SK-N-SH (cell line): ENCODE data around the gene GALNT12. TPM values are rescaled to one million over a fixed set of nuclear protein-coding genes. Genes with fewer than 3 reads are reported as not detected.

Experiments
- CTCF ChIA-PET: fragments of 300-600, 350-600 bp; formaldehyde crosslinking; extraction: SDS; loops from one replicate; lab custom pipeline; 2021; lab: Yijun Ruan, JAX
- POLR2A ChIA-PET: fragments of 350-600 bp; sonication (Branson Sonifier 250); formaldehyde crosslinking; extraction: SDS; loops from one replicate; lab custom pipeline; 2020; ENCODE audit warnings: antibody characterized with exemption, inconsistent platforms; lab: Yijun Ruan, JAX
- DNase-seq: peaks from one replicate; pipeline ENCODE4 v3.0.0; 2012
- H2AFZ ChIP-seq: fragments of 200-600 bp; sonication (generic); 2 replicates; pipeline ENCODE4 v1.8.1; 2016; ENCODE audit warnings: antibody characterized with exemption, mild to moderate bottlenecking, low read depth
- H3F3A ChIP-seq: fragments of 200-600 bp; sonication (generic); replicated peaks from 2 replicates; pipeline ENCODE3; 2016; ENCODE audit warnings: antibody characterized with exemption, mild to moderate bottlenecking; ENCODE audit not compliant: insufficient read depth
- H3K27ac ChIP-seq, 2 experiments: fragments of 200-500 bp in 1 of 2; fragments of 200-600 bp in 1 of 2; sonication (Bioruptor generic) in 1 of 2; sonication (generic), shearing (Covaris generic) in 1 of 2; 2 replicates each; pipeline versions ENCODE4 v1.5.1 to v1.6.1; 2014 to 2016; ENCODE audit warnings: low read depth in 2 of 2, inconsistent platforms in 1 of 2, low read length in 1 of 2, mild to moderate bottlenecking in 1 of 2, mixed read lengths in 1 of 2
- H3K27me3 ChIP-seq: fragments of 200-600 bp; sonication (generic), shearing (Covaris generic); 2 replicates; pipeline ENCODE4 v1.6.1; 2016; ENCODE audit warnings: mixed run types; ENCODE audit not compliant: insufficient read depth
- H3K36me3 ChIP-seq, 2 experiments: fragments of 200-500 bp in 1 of 2; fragments of 200-600 bp in 1 of 2; sonication (Bioruptor generic) in 1 of 2; sonication (generic) in 1 of 2; replicated peaks in 1 of 2; 2 replicates each; pipeline versions ENCODE3 to v1.5.1; 2014 to 2016; ENCODE audit warnings: low read length in 1 of 2, mild to moderate bottlenecking in 1 of 2; ENCODE audit not compliant: insufficient read depth in 2 of 2, control insufficient read depth in 1 of 2
- H3K4me1 ChIP-seq, 2 experiments: fragments of 200-500 bp in 1 of 2; fragments of 200-600 bp in 1 of 2; sonication (Bioruptor generic) in 1 of 2; sonication (generic), shearing (Covaris generic) in 1 of 2; 2 replicates each; pipeline versions ENCODE4 v1.5.1 to v1.6.1; 2014 to 2016; ENCODE audit warnings: low read depth in 1 of 2, low read length in 1 of 2, mixed run types in 1 of 2; ENCODE audit not compliant: insufficient read depth in 2 of 2, control insufficient read depth in 1 of 2
- H3K4me2 ChIP-seq: fragments of 200-600 bp; sonication (generic), shearing (Covaris generic); 2 replicates; pipeline ENCODE4 v1.6.1; 2017; ENCODE audit warnings: mixed run types
- H3K4me3 ChIP-seq, 2 experiments: fragments of 200-500 bp in 1 of 2; fragments of 200-600 bp in 1 of 2; sonication (Bioruptor generic) in 1 of 2; sonication (generic), shearing (Covaris generic) in 1 of 2; 2 replicates each; pipeline versions ENCODE4 v1.5.1 to v1.8.1; 2014 to 2016; ENCODE audit warnings: low read depth in 2 of 2, inconsistent platforms in 1 of 2, low read length in 1 of 2, mild to moderate bottlenecking in 1 of 2, mixed read lengths in 1 of 2, moderate library complexity in 1 of 2
- H3K79me2 ChIP-seq: fragments of 200-600 bp; sonication (generic); 2 replicates; pipeline ENCODE4 v1.8.1; 2017; ENCODE audit warnings: mild to moderate bottlenecking; ENCODE audit not compliant: insufficient read depth
- H3K9ac ChIP-seq: fragments of 200-600 bp; sonication (generic); 2 replicates; pipeline ENCODE4 v1.6.1; 2017; ENCODE audit warnings: mixed run types
- H3K9me2 ChIP-seq: fragments of 200-600 bp; sonication (generic); 2 replicates; pipeline ENCODE4 v1.6.1; 2017; ENCODE audit warnings: mixed run types
- H3K9me3 ChIP-seq: fragments of 200-600 bp; sonication (generic); 2 replicates; pipeline ENCODE4 v1.6.1; 2017; ENCODE audit warnings: mixed run types, mild to moderate bottlenecking, moderate library complexity
- H4K20me1 ChIP-seq: fragments of 200-600 bp; sonication (generic); 2 replicates; pipeline ENCODE4 v1.6.1; 2017; ENCODE audit warnings: mild to moderate bottlenecking, mixed run types; ENCODE audit not compliant: insufficient read depth
- CHD2 ChIP-seq: fragments of 150-350 bp; IDR thresholded peaks from 2 replicates; pipeline ENCODE4 v1.6.1; 2018; ENCODE audit warnings: low read length; ENCODE audit not compliant: partially characterized antibody
- EP300 ChIP-seq, 2 experiments: IDR thresholded peaks; 2 replicates each; pipeline versions ENCODE4 v1.4.0 to v1.6.1; 2012; ENCODE audit warnings: borderline replicate concordance in 1 of 2, low read depth in 1 of 2, low read length in 1 of 2
- FOXJ3 ChIP-seq: sonication (generic); formaldehyde crosslinking; IDR thresholded peaks from 2 replicates; pipeline ENCODE4 v1.5.1; 2020; ENCODE audit warnings: mild to moderate bottlenecking, missing genetic modification reagents
- FOXM1 ChIP-seq: IDR thresholded peaks from 2 replicates; pipeline ENCODE4 v1.4.0; 2012; ENCODE audit warnings: low read depth, mild to moderate bottlenecking
- GATA2 ChIP-seq: sonication (generic); formaldehyde crosslinking; IDR thresholded peaks from 2 replicates; pipeline ENCODE4 v1.5.0; 2020; ENCODE audit warnings: mild to moderate bottlenecking, missing genetic modification reagents
- RCOR1 ChIP-seq: fragments of 150-350 bp; IDR thresholded peaks from 2 replicates; pipeline ENCODE4 v1.6.1; 2017; ENCODE audit warnings: antibody characterized with exemption, low read length
- SIN3A ChIP-seq: IDR thresholded peaks from 2 replicates; pipeline ENCODE4 v1.6.1; 2012; ENCODE audit warnings: low read depth, mild to moderate bottlenecking, low read length, moderate library complexity, borderline replicate concordance
- TEAD4 ChIP-seq: IDR thresholded peaks from 2 replicates; pipeline ENCODE4 v1.4.0; 2012; ENCODE audit warnings: mild to moderate bottlenecking, borderline replicate concordance; ENCODE audit not compliant: insufficient read depth
- YY1 ChIP-seq: IDR thresholded peaks from 2 replicates; pipeline ENCODE4 v1.4.0; 2012; ENCODE audit warnings: low read depth, mild to moderate bottlenecking
- WGBS: methylation state at CpG from one replicate; pipeline ENCODE4 v1.1.6; 2017; ENCODE audit warnings: low lambda C conversion rate; 5-methylcytosine and 5-hydroxymethylcytosine counted together
- polyA plus RNA-seq, 3 experiments: library from polyadenylated mRNA; depleted of rRNA; stranded (reverse); fragments of >200 nt; gene quantifications; 2 replicates each; pipeline ENCODE4 v1.2.3, GENCODE V29; 2012
- TF ChIP-seq, protein P1 (sequence below): IDR thresholded peaks from 2 replicates; pipeline ENCODE4 v1.4.0; 2012; ENCODE audit warnings: low read depth, borderline replicate concordance
- TF ChIP-seq, protein P2 (sequence below): fragments of 150-350 bp; IDR thresholded peaks from 2 replicates; pipeline ENCODE4 v1.6.1; 2017; ENCODE audit warnings: antibody characterized with exemption, low read length, low read depth, borderline replicate concordance
- TF ChIP-seq, protein P3 (sequence below): IDR thresholded peaks from 2 replicates; pipeline ENCODE4 v1.4.0; 2012; ENCODE audit warnings: low read depth
- TF ChIP-seq, protein P4 (sequence below): IDR thresholded peaks from 2 replicates; pipeline ENCODE4 v1.4.0; 2012; ENCODE audit warnings: low read depth, borderline replicate concordance
- TF ChIP-seq, protein P5 (sequence below): IDR thresholded peaks from 2 replicates; pipeline ENCODE4; 2012

GALNT12 gene
- polyA plus RNA-seq, 1 of the 3 experiments (the other 2 are of a cell fraction) = 7.4 TPM

DNA sequence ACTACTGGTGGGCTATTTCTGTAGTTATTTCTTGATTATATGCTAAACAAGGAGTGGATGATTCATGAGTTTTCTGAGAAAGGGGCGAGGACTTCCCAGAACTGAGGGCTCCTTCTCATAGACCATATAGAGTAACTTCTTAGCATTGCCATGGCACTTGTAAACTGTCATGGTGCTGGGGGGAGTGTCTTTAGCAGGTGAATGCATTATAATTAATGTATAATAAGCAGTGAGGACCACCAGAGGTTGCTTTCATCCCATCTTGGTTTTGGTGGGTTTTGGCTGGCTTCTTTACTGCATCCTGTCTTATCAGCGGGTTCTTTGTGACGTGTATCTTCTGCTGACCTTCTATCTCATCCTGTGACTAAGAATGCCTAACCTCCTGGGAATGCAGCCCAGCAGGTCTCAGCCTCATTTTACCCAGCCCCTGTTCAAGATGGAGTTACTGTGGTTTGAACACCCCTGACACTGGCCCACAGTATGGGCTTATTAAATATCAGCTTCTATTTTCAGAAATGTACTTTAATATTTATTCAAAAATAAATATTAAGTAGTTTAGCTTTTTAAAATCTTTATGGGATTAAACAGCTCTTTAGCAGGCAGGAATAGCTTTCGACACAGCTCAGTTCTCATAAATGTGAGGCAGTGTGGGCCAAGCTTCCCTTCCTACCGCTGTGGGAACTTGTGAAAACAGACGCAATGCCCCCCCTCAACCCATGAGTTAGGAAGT, 44.4 kb downstream of the GALNT12 start:
- Histone ChIP-seq H3K4me2 (no peak overlapping the region), H4K20me1 (no peaks in the 10 kb centered on the region), H3F3A (peaks cover 6% of the 10 kb centered on the region), H3K79me2 (no peaks in the 10 kb centered on the region), H3K9me2 (no peaks in the 10 kb centered on the region), H3K4me3 (no peak overlapping the region), H3K4me1 (peaks cover 0 to 4% of the 10 kb centered on the region in 2 experiments; a peak in 1 of 4 replicates), H3K36me3 (no peaks in the 10 kb centered on the region), H3K9me3 (no peaks in the 10 kb centered on the region), H3K27ac (no peak overlapping the region), H3K27me3 (no peaks in the 10 kb centered on the region), H2AFZ (no peak overlapping the region), H3K9ac (no peak overlapping the region)
- 81% methylated on average over 6 of the region's 6 CpGs for WGBS
- POLR2A ChIA-PET = no interaction called here
- no peak for DNase-seq
- TF ChIP-seq GATA2 (CRISPR knock-in tag) (no peak), RCOR1 (no peak), FOXJ3 (no peak), FOXM1 (no peak), TEAD4 (no peak), EP300 (IDR thresholded peaks at IDR 0.05; ENCODE audit: borderline replicate concordance in 1 of 2, low read depth in 1 of 2, low read length in 1 of 2) (no peak)
- TF ChIP-seq, protein P1, sequence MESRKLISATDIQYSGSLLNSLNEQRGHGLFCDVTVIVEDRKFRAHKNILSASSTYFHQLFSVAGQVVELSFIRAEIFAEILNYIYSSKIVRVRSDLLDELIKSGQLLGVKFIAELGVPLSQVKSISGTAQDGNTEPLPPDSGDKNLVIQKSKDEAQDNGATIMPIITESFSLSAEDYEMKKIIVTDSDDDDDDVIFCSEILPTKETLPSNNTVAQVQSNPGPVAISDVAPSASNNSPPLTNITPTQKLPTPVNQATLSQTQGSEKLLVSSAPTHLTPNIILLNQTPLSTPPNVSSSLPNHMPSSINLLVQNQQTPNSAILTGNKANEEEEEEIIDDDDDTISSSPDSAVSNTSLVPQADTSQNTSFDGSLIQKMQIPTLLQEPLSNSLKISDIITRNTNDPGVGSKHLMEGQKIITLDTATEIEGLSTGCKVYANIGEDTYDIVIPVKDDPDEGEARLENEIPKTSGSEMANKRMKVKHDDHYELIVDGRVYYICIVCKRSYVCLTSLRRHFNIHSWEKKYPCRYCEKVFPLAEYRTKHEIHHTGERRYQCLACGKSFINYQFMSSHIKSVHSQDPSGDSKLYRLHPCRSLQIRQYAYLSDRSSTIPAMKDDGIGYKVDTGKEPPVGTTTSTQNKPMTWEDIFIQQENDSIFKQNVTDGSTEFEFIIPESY = no peak
- TF ChIP-seq, protein P2, sequence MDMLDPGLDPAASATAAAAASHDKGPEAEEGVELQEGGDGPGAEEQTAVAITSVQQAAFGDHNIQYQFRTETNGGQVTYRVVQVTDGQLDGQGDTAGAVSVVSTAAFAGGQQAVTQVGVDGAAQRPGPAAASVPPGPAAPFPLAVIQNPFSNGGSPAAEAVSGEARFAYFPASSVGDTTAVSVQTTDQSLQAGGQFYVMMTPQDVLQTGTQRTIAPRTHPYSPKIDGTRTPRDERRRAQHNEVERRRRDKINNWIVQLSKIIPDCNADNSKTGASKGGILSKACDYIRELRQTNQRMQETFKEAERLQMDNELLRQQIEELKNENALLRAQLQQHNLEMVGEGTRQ = no peak
- TF ChIP-seq, protein P3, sequence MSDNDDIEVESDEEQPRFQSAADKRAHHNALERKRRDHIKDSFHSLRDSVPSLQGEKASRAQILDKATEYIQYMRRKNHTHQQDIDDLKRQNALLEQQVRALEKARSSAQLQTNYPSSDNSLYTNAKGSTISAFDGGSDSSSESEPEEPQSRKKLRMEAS = no peak
- CTCF ChIA-PET = interaction anchor here (0.9 to 1.0 kb wide), 4 partner anchors 44 to 149 kb away, joined by 3 to 4 read pairs (median 3); no protein-coding TSS in a partner anchor

DNA sequence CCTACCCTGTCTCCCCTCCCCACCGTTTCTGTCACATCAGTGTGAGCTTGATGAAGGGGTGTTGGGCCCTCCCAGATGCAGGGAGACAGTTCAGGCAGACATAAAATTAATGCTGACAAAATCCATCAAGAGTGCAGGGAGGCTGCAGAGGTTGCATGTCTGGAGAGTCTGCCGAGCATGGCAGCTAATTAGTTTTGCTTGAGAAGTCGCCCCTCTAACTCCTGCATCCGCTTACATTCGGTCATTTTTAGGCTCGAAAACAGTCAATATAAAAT, 44.9 kb downstream of the GALNT12 start:
- H3K27me3 ChIP-seq = no peaks in the 10 kb centered on the region
- peaks cover 0 to 4% of the 10 kb centered on the region in 2 experiments; a peak in 1 of 4 replicates for H3K4me1 ChIP-seq
- H4K20me1 ChIP-seq = no peaks in the 10 kb centered on the region
- H3K9me2 ChIP-seq = no peaks in the 10 kb centered on the region
- H3K36me3 ChIP-seq = no peaks in the 10 kb centered on the region
- H2AFZ ChIP-seq = no peak overlapping the region
- 54% methylated on average over 6 of the region's 6 CpGs for WGBS
- no peak for DNase-seq
- CTCF ChIA-PET = interaction anchor here (0.9 to 1.0 kb wide), 3 partner anchors 44 to 149 kb away, joined by 3 to 4 read pairs (median 3); no protein-coding TSS in a partner anchor
- peaks cover 6% of the 10 kb centered on the region for H3F3A ChIP-seq
- no peak overlapping the region for H3K9ac ChIP-seq
- POLR2A ChIA-PET = no interaction called here
- no peak overlapping the region for H3K4me2 ChIP-seq
- TF ChIP-seq SIN3A (no peak), YY1 (no peak), CHD2 (no peak)
- TF ChIP-seq, protein P4, sequence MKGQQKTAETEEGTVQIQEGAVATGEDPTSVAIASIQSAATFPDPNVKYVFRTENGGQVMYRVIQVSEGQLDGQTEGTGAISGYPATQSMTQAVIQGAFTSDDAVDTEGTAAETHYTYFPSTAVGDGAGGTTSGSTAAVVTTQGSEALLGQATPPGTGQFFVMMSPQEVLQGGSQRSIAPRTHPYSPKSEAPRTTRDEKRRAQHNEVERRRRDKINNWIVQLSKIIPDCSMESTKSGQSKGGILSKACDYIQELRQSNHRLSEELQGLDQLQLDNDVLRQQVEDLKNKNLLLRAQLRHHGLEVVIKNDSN = no peak
- TF ChIP-seq, protein P5, sequence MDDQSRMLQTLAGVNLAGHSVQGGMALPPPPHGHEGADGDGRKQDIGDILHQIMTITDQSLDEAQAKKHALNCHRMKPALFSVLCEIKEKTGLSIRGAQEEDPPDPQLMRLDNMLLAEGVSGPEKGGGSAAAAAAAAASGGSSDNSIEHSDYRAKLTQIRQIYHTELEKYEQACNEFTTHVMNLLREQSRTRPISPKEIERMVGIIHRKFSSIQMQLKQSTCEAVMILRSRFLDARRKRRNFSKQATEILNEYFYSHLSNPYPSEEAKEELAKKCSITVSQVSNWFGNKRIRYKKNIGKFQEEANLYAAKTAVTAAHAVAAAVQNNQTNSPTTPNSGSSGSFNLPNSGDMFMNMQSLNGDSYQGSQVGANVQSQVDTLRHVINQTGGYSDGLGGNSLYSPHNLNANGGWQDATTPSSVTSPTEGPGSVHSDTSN = no peak
- no peak overlapping the region for H3K27ac ChIP-seq
- H3K79me2 ChIP-seq = no peaks in the 10 kb centered on the region
- H3K4me3 ChIP-seq = no peak overlapping the region
- no peaks in the 10 kb centered on the region for H3K9me3 ChIP-seq
